GM23338 (cell line): ENCODE measurements around the gene SETBP1. TPM values are rescaled to one million over a fixed set of nuclear protein-coding genes. Genes with fewer than 3 reads are reported as not detected.

Experiments
- ATAC-seq: fragments of 200-7000 bp; cut with Tn5 transposase; 3 replicates; pipeline ENCODE4 v1.9.1; 2020
- DNase-seq: peaks from one replicate; pipeline ENCODE4 v3.0.0-alpha.2; 2015; ENCODE audit warnings: low spot score
- H2AFZ ChIP-seq: fragments of 200-600 bp; sonication (generic); 2 replicates; pipeline ENCODE4 v1.8.0; 2016; ENCODE audit warnings: antibody characterized with exemption, mild to moderate bottlenecking, moderate library complexity
- H3F3A ChIP-seq: fragments of 200-600 bp; sonication (generic); replicated peaks from 2 replicates; pipeline ENCODE4 v1.8.0; 2017; ENCODE audit warnings: antibody characterized with exemption, mixed run types, low read depth
- H3K27ac ChIP-seq: fragments of 200-600 bp; sonication (generic); 2 replicates; pipeline ENCODE4 v1.6.1; 2016; ENCODE audit warnings: low read depth
- H3K27me3 ChIP-seq: fragments of 200-600 bp; sonication (generic); 2 replicates; pipeline ENCODE4 v1.8.0; 2016; ENCODE audit warnings: mild to moderate bottlenecking, mixed run types, moderate library complexity; ENCODE audit not compliant: insufficient read depth
- H3K36me3 ChIP-seq: fragments of 200-600 bp; sonication (generic); 2 replicates; pipeline ENCODE4 v1.8.0; 2016; ENCODE audit warnings: mild to moderate bottlenecking; ENCODE audit not compliant: insufficient read depth
- H3K4me1 ChIP-seq: fragments of 200-600 bp; sonication (generic); 2 replicates; pipeline ENCODE4 v1.8.0; 2016; ENCODE audit warnings: mild to moderate bottlenecking, moderate library complexity; ENCODE audit not compliant: insufficient read depth
- H3K4me2 ChIP-seq: fragments of 200-600 bp; sonication (generic); 2 replicates; pipeline ENCODE4 v1.7.1; 2017; ENCODE audit warnings: mixed run types
- H3K4me3 ChIP-seq: fragments of 200-600 bp; sonication (generic); 2 replicates; pipeline ENCODE4 v1.6.1; 2016; ENCODE audit warnings: mixed run types
- H3K79me2 ChIP-seq: fragments of 200-600 bp; sonication (generic); replicated peaks from 2 replicates; pipeline ENCODE4 v1.8.0; 2017; ENCODE audit warnings: mild to moderate bottlenecking; ENCODE audit not compliant: insufficient read depth
- H3K9me2 ChIP-seq: fragments of 200-600 bp; sonication (generic); 2 replicates; pipeline ENCODE4 v1.8.0; 2017; ENCODE audit not compliant: insufficient read depth
- H4K20me1 ChIP-seq: fragments of 200-600 bp; sonication (generic); replicated peaks from 2 replicates; pipeline ENCODE4 v1.8.0; 2017; ENCODE audit warnings: mild to moderate bottlenecking; ENCODE audit not compliant: insufficient read depth
- H3K27ac Mint-ChIP-seq: 2 replicates; pipeline ENCODE4 v1.8.0; 2020; ENCODE audit warnings: inconsistent platforms, mild to moderate bottlenecking, moderate library complexity, mixed read lengths
- H3K27me3 Mint-ChIP-seq: 3 replicates; pipeline ENCODE4 v1.8.0; 2022; ENCODE audit warnings: low read depth, mild to moderate bottlenecking, moderate library complexity, mixed read lengths, inconsistent platforms; ENCODE audit not compliant: insufficient read depth, poor library complexity
- H3K36me3 Mint-ChIP-seq: 3 replicates; pipeline ENCODE4 v1.8.0; 2021; ENCODE audit warnings: low read depth, mild to moderate bottlenecking, inconsistent platforms, moderate library complexity, mixed read lengths
- H3K4me1 Mint-ChIP-seq: 3 replicates; pipeline ENCODE4 v1.8.0; 2020; ENCODE audit warnings: mild to moderate bottlenecking, inconsistent platforms, mixed read lengths
- H3K4me3 Mint-ChIP-seq: 3 replicates; pipeline ENCODE4 v1.8.0; 2021; ENCODE audit warnings: moderate library complexity, mild to moderate bottlenecking, inconsistent platforms, mixed read lengths
- H3K9me3 Mint-ChIP-seq: 3 replicates; pipeline ENCODE4 v1.8.0; 2020; ENCODE audit warnings: moderate library complexity, mild to moderate bottlenecking, inconsistent platforms, mixed read lengths
- CREB1 ChIP-seq: fragments of 250-450 bp; sonication (Bioruptor Pico); IDR thresholded peaks from 2 replicates; pipeline ENCODE4 v1.5.0; 2020; ENCODE audit warnings: low read depth, mild to moderate bottlenecking, moderate library complexity
- CTCF ChIP-seq, 2 experiments: fragments of 200-600 bp in 1 of 2; sonication (generic) in 1 of 2; conservative IDR thresholded peaks; 2 replicates each; pipeline versions ENCODE4 v1.5.1 to v1.6.1; 2016 to 2017; ENCODE audit warnings: antibody characterized with exemption in 2 of 2, low read depth in 2 of 2, mild to moderate bottlenecking in 2 of 2, moderate library complexity in 1 of 2
- EZH2 ChIP-seq: fragments of 200-600 bp; sonication (generic); IDR thresholded peaks from one replicate; pipeline ENCODE4 v1.8.0; 2017; ENCODE audit warnings: antibody characterized with exemption, mild to moderate bottlenecking, low read depth; ENCODE audit not compliant: unreplicated experiment
- EZH2phosphoT487 ChIP-seq: fragments of 200-600 bp; sonication (generic); IDR thresholded peaks from one replicate; pipeline ENCODE4 v1.8.1; 2018; ENCODE audit warnings: antibody characterized with exemption; ENCODE audit not compliant: unreplicated experiment
- JUNB ChIP-seq: IDR thresholded peaks from one replicate; pipeline ENCODE4 v1.6.1; 2016; ENCODE audit warnings: antibody characterized with exemption; ENCODE audit not compliant: unreplicated experiment
- NANOG ChIP-seq: IDR thresholded peaks from 2 replicates; pipeline ENCODE4 v1.6.1; 2016; ENCODE audit warnings: antibody characterized with exemption, borderline replicate concordance
- POLR2AphosphoS5 ChIP-seq: IDR thresholded peaks from 2 replicates; pipeline ENCODE4 v1.6.1; 2016; ENCODE audit warnings: antibody characterized with exemption, low read depth
- STAT1 ChIP-seq: IDR thresholded peaks from one replicate; pipeline ENCODE4 v1.6.1; 2016; ENCODE audit warnings: antibody characterized with exemption; ENCODE audit not compliant: unreplicated experiment
- ZNF114 ChIP-seq: fragments of 250-450 bp; sonication (Bioruptor Pico); IDR thresholded peaks from 2 replicates; pipeline ENCODE4 v1.5.0; 2020; ENCODE audit warnings: mild to moderate bottlenecking, moderate library complexity
- ZNF331 ChIP-seq: fragments of 250-450 bp; sonication (Bioruptor Pico); IDR thresholded peaks from 2 replicates; pipeline ENCODE4 v1.5.0; 2020; ENCODE audit warnings: low read depth, mild to moderate bottlenecking, moderate library complexity
- ZNF462 ChIP-seq: fragments of 250-450 bp; sonication (Bioruptor Pico); IDR thresholded peaks from 2 replicates; pipeline ENCODE4 v1.5.0; 2020; ENCODE audit warnings: mild to moderate bottlenecking, moderate library complexity
- polyA plus RNA-seq: library from polyadenylated mRNA; unstranded; fragments of >200 nt; fragmentation: Nextera tagmentation; extraction: Ambion mirVana; gene quantifications from 2 replicates; pipeline ENCODE4 v1.2.1, GENCODE V29; 2016
- total RNA-seq: library from RNA; depleted of rRNA; stranded (reverse); fragments of >200 nt; shearing (Covaris generic); gene quantifications from 2 replicates; pipeline ENCODE4 v1.2.3, GENCODE V29; 2014
- TF ChIP-seq, protein P1 (sequence below): IDR thresholded peaks from one replicate; pipeline ENCODE4 v1.6.1; 2018; ENCODE audit warnings: antibody characterized with exemption; ENCODE audit not compliant: unreplicated experiment
- TF ChIP-seq, protein P2 (sequence below): IDR thresholded peaks from 2 replicates; pipeline ENCODE4 v1.6.1; 2016; ENCODE audit warnings: antibody characterized with exemption

SETBP1 gene
- total and polyA plus RNA-seq, 2 experiments from 2014 or later, result 1.6 to 5.5 TPM

DNA sequence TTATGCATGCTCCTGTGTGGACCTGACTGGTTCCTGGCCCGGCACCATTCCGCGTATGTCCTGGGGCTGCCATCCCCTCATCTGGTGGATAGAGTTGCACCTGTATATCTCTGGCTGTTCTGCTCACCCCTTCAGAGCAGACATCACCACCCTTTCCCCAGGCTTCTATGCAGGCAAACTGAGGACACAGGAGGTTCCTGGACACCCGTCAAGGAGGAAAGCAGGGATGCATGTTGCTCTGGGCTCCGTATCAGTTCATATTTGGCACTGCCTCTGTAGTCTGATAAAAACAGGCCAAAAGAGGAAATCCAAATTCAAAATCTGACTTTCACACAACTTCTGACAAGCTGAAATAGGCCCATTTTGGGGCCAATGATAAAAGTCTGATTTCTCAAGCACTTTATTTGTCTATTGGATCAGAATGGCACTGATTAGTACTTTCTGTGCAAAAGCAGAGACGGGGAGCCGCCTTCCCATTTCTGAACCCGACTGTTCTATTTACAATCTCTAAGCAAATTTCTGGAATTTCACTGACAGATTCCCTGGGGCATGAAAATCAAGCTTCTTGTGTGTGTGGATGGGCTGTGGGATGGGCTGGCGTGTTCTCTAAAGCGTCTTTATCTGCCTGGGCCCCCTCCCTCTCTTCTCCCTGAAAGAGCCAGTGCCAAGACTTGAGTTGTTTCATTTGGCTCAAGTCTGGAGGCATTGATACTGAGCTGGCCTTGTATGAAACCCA, 96.9 kb downstream of the SETBP1 start:
- ATAC-seq, result no peak
- no peak overlapping the region for H3K4me2 ChIP-seq
- H3F3A ChIP-seq, result no peaks in the 10 kb centered on the region
- Mint-ChIP-seq H3K36me3 (no peaks in the 10 kb centered on the region), H3K9me3 (no peaks in the 10 kb centered on the region), H3K4me3 (no peak overlapping the region), H3K27ac (no peak overlapping the region), H3K4me1 (peaks cover 29% of the 10 kb centered on the region), H3K27me3 (peaks cover 9% of the 10 kb centered on the region)
- H2AFZ ChIP-seq, result no peak overlapping the region
- H3K4me1 ChIP-seq, result peaks cover 4% of the 10 kb centered on the region; the same call in 1 of the 2 replicates
- TF ChIP-seq, protein P1, sequence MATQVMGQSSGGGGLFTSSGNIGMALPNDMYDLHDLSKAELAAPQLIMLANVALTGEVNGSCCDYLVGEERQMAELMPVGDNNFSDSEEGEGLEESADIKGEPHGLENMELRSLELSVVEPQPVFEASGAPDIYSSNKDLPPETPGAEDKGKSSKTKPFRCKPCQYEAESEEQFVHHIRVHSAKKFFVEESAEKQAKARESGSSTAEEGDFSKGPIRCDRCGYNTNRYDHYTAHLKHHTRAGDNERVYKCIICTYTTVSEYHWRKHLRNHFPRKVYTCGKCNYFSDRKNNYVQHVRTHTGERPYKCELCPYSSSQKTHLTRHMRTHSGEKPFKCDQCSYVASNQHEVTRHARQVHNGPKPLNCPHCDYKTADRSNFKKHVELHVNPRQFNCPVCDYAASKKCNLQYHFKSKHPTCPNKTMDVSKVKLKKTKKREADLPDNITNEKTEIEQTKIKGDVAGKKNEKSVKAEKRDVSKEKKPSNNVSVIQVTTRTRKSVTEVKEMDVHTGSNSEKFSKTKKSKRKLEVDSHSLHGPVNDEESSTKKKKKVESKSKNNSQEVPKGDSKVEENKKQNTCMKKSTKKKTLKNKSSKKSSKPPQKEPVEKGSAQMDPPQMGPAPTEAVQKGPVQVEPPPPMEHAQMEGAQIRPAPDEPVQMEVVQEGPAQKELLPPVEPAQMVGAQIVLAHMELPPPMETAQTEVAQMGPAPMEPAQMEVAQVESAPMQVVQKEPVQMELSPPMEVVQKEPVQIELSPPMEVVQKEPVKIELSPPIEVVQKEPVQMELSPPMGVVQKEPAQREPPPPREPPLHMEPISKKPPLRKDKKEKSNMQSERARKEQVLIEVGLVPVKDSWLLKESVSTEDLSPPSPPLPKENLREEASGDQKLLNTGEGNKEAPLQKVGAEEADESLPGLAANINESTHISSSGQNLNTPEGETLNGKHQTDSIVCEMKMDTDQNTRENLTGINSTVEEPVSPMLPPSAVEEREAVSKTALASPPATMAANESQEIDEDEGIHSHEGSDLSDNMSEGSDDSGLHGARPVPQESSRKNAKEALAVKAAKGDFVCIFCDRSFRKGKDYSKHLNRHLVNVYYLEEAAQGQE, result no peak
- TF ChIP-seq POLR2AphosphoS5 (no peak), NANOG (no peak), STAT1 (no peak), EZH2 (no peak), ZNF114 (CRISPR knock-in tag) (no peak), ZNF462 (CRISPR knock-in tag) (no peak), JUNB (no peak), EZH2phosphoT487 (no peak), ZNF331 (no peak), CREB1 (CRISPR knock-in tag) (no peak), CTCF (conservative IDR thresholded peaks at IDR 0.05; ENCODE audit: low read depth in 2 of 2) (no peak)
- TF ChIP-seq, protein P2, sequence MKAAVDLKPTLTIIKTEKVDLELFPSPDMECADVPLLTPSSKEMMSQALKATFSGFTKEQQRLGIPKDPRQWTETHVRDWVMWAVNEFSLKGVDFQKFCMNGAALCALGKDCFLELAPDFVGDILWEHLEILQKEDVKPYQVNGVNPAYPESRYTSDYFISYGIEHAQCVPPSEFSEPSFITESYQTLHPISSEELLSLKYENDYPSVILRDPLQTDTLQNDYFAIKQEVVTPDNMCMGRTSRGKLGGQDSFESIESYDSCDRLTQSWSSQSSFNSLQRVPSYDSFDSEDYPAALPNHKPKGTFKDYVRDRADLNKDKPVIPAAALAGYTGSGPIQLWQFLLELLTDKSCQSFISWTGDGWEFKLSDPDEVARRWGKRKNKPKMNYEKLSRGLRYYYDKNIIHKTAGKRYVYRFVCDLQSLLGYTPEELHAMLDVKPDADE, result no peak
- no peak for DNase-seq
- no peaks in the 10 kb centered on the region for H3K9me2 ChIP-seq
- no peak overlapping the region for H3K27ac ChIP-seq
- no peaks in the 10 kb centered on the region for H4K20me1 ChIP-seq
- H3K79me2 ChIP-seq, result no peaks in the 10 kb centered on the region
- H3K27me3 ChIP-seq, result no peaks in the 10 kb centered on the region
- H3K4me3 ChIP-seq, result no peak overlapping the region
- no peaks in the 10 kb centered on the region for H3K36me3 ChIP-seq
